ENCODE measurements around the gene GBE1.
"Not testable (repeated sequence)": the region's sequence is repeated elsewhere in the genome, so short reads cannot be mapped to it uniquely, and the experiment has no call there.

The GBE1 gene

DNA sequence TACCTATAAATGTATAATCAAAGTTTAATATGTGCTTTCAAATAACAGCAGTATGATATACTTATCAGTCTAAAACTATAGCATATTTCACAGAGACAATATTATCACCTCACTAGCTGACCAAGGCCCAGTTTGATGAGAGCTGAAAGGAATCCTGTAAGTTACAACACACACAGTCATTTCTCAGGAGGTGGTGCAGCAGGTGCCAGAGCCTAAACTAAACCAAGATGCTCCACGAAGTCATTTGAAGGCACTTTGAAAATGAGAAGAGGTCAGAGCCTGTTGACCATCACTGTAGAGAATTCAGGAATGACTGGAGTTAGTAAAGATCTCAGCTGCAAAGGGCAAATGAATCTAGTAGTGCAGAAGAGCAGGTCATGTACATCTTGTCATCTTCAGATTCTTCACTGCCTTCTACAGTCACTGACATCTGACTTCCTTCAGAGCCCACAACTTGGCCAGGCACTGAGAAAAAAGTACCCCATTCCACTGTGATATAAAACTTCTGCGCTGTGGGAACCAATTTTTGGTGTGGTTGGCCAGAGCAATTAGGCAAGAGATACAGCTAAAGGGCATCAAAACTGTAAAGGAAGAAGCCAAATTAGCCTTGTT lies 7.9 kb downstream of the GBE1 start:
- H3K79me2 ChIP-seq (ENCODE audit: control insufficient read depth, insufficient read depth, low read length, unreplicated experiment): peaks cover 88% of the 10 kb centered on the region
- no peak overlapping the region for H3K4me3 ChIP-seq (ENCODE audit: low read depth, low read length)
- no peaks in the 10 kb centered on the region for H3K27me3 ChIP-seq (ENCODE audit: insufficient read depth, low read length)
- H2AFZ ChIP-seq (ENCODE audit: low read length, unreplicated experiment): no peak overlapping the region
- peaks cover 40% of the 10 kb centered on the region for H3K4me1 ChIP-seq (ENCODE audit: control insufficient read depth, insufficient read depth, low read length, unreplicated experiment)
- peaks cover 72% of the 10 kb centered on the region for H3K36me3 ChIP-seq (ENCODE audit: insufficient read depth, low read length)
- no peak overlapping the region for H3K27ac ChIP-seq (ENCODE audit: low read depth, low read length)

DNA sequence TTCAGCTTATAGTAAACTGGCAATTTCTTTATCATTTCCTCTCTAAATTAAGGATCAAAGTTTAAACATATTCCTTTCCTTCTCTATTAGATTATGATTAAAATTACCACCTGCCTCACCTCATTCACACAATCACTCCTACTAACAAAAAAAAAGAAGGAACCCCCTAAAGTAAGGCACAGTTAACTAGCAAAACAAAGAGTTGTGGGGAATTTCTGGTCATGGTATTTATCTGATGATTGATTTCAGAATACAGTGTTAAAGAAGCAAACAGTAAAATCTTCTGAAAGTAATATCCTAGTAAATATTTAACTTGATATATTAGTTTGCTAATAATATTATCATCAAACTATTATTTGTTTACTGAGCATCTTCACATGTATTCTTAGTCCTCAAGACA lies 8.8 kb downstream of the GBE1 start:
- Histone ChIP-seq H3K4me1 (ENCODE audit: control insufficient read depth, insufficient read depth, low read length, unreplicated experiment) (peaks cover 31% of the 10 kb centered on the region), H3K36me3 (ENCODE audit: insufficient read depth, low read length) (peaks cover 64% of the 10 kb centered on the region), H3K27me3 (ENCODE audit: insufficient read depth, low read length) (no peaks in the 10 kb centered on the region), H3K27ac (ENCODE audit: low read depth, low read length) (no peak overlapping the region), H3K79me2 (ENCODE audit: control insufficient read depth, insufficient read depth, low read length, unreplicated experiment) (peaks cover 87% of the 10 kb centered on the region), H2AFZ (ENCODE audit: low read length, unreplicated experiment) (no peak overlapping the region), H3K4me3 (ENCODE audit: low read depth, low read length) (no peak overlapping the region)

DNA sequence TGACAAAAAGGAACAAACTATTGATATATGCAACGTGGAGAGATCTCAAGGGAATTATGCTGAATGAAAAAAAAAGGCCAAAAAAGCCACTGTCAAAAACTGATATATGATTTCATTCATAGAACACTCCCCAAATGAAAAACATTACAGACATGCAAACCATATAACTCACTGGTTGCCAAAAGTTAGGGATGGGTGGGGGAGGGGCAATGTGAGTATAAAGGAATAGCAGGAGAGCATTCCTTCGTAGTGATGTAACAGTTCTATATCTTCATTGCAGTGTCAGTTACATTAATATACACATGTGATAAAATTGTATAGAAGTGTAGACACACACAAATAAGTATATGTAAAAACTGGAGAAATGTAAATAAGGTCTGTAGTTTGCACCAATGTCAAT lies 12.2 kb downstream of the GBE1 start:
- peak overlapping the region; percentile 3; the same call in 1 of the 2 replicates for H3K4me3 ChIP-seq (ENCODE audit: low read depth, low read length)
- peaks cover 70% of the 10 kb centered on the region for H3K79me2 ChIP-seq (ENCODE audit: control insufficient read depth, insufficient read depth, low read length, unreplicated experiment)
- peaks cover 41% of the 10 kb centered on the region for H3K4me1 ChIP-seq (ENCODE audit: control insufficient read depth, insufficient read depth, low read length, unreplicated experiment)
- peaks cover 36% of the 10 kb centered on the region for H3K36me3 ChIP-seq (ENCODE audit: insufficient read depth, low read length)
- peak overlapping the region; percentile 27 for H3K27ac ChIP-seq (ENCODE audit: low read depth, low read length)
- H2AFZ ChIP-seq (ENCODE audit: low read length, unreplicated experiment): no peak overlapping the region
- no peaks in the 10 kb centered on the region for H3K27me3 ChIP-seq (ENCODE audit: insufficient read depth, low read length)

DNA sequence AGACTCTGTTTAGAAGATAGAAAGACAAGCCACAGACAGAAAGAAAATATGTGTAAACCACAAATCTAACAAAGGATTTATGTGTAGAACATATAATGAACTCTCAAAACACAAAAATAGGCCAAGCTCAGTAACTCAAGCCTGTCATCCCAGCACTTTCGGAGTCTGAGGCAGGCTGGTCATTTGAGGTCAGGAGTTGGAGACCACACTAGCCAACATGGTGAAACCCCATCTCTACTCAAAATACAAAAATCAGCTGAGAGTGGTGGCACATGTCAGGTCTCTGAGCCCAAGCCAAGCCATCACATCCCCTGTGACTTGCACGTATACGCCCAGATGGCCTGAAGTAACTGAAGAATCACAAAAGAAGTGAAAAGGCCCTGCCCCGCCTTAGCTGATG lies 14.2 kb downstream of the GBE1 start:
- H3K27me3 ChIP-seq (ENCODE audit: insufficient read depth, low read length); H3K4me3 ChIP-seq (ENCODE audit: low read depth, low read length); H2AFZ ChIP-seq (ENCODE audit: low read length, unreplicated experiment): not testable (repeated sequence)
- Histone ChIP-seq H3K27ac (ENCODE audit: low read depth, low read length) (peak overlapping the region; percentile 33), H3K4me1 (ENCODE audit: control insufficient read depth, insufficient read depth, low read length, unreplicated experiment) (peaks cover 52% of the 10 kb centered on the region), H3K79me2 (ENCODE audit: control insufficient read depth, insufficient read depth, low read length, unreplicated experiment) (peaks cover 61% of the 10 kb centered on the region), H3K36me3 (ENCODE audit: insufficient read depth, low read length) (peaks cover 23% of the 10 kb centered on the region; the same call in 1 of the 2 replicates)

DNA sequence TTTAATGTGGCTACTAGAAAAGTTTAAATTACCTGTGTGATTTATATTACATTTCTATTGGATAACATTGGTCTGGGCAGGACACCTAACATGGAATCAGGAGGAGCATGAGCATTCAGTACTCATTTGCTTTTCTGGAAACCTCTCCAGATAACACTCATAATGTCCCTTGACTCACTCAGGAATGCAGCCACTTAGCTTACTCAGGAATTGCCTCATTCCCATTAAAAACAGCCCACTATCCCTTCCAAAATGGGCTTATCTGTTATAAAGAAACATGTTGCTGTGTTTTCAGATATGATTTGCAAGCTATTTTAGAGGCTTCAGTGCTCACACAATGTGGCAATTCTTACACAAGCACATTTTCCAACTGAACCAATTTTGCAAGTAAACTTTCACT lies 17.1 kb downstream of the GBE1 start:
- Histone ChIP-seq H2AFZ (ENCODE audit: low read length, unreplicated experiment) (no peak overlapping the region), H3K79me2 (ENCODE audit: control insufficient read depth, insufficient read depth, low read length, unreplicated experiment) (peaks cover 63% of the 10 kb centered on the region), H3K27ac (ENCODE audit: low read depth, low read length) (peak overlapping the region; percentile 97), H3K36me3 (ENCODE audit: insufficient read depth, low read length) (0 out of 2 replicates have a peak, but pooled peaks cover 7% of the 10 kb centered on the region), H3K4me1 (ENCODE audit: control insufficient read depth, insufficient read depth, low read length, unreplicated experiment) (peaks cover 58% of the 10 kb centered on the region), H3K4me3 (ENCODE audit: low read depth, low read length) (peak overlapping the region; percentile 55; the same call in 1 of the 2 replicates), H3K27me3 (ENCODE audit: insufficient read depth, low read length) (no peaks in the 10 kb centered on the region)

DNA sequence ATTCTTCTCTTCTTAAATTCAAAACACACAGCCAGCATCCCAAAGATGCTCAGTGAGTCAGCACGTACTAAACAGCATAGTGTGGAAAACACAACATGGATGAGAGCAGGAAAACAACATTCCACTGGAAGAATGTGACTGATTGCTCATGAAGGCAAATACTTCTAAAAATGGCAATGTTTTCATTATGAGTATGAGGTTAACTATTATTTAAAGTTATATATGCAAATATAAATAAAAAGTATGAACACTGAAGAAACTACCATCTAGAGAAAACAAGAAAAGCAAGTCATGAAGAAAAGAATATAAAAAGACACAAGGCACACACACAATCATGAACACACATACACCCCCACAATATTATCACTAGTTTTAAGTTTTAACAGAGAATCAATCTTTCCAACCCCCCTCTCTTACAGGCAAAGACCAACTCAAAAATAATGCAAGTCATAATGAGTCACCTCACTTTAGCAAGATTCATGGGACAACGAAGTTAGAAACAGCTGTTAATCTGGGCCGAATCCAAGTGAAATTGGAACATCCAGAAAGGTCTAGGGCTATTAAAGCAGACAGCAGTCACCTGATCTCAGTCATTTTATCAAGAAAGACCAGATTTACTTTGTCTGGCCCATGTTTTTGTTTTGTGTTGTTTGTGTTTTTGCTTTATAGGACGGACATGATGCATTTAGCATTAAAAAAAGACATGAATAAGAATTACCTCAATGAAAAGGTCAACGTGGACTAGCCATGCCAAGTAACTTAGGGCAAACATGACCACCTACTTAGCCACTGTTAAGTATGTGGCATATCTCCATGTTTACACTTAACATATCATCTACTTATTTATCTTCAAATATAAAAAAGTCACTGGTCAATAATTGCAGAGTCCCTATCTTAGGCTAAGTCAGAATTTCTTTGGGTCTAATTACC lies 18.1 kb downstream of the GBE1 start:
- Histone ChIP-seq H2AFZ (ENCODE audit: low read length, unreplicated experiment) (no peak overlapping the region), H3K79me2 (ENCODE audit: control insufficient read depth, insufficient read depth, low read length, unreplicated experiment) (peaks cover 65% of the 10 kb centered on the region), H3K4me1 (ENCODE audit: control insufficient read depth, insufficient read depth, low read length, unreplicated experiment) (peaks cover 53% of the 10 kb centered on the region), H3K36me3 (ENCODE audit: insufficient read depth, low read length) (peaks cover 10% of the 10 kb centered on the region), H3K4me3 (ENCODE audit: low read depth, low read length) (peak overlapping the region; percentile 55), H3K27me3 (ENCODE audit: insufficient read depth, low read length) (no peaks in the 10 kb centered on the region), H3K27ac (ENCODE audit: low read depth, low read length) (peak overlapping the region; percentile 97)

DNA sequence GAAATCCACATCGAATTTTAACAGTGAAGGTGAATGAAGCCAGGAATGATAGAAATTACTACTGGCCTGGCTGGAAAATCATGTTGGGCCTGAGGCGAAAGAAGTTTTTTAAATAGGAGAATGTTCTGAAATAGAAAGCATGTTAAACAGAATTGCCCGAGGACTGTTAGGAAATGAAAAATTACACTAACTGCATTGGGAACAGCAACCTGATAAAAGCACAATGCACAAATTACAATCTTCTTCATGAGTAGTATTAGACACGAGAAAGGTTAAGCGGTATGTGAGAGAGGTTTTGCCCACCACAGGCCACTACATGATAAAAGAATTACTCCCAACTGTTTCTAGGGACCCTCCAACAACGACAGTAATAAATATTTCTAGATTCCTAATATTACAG lies 18.9 kb downstream of the GBE1 start:
- peak overlapping the region; percentile 97 for H3K27ac ChIP-seq (ENCODE audit: low read depth, low read length)
- H2AFZ ChIP-seq (ENCODE audit: low read length, unreplicated experiment): no peak overlapping the region
- H3K36me3 ChIP-seq (ENCODE audit: insufficient read depth, low read length): peaks cover 10% of the 10 kb centered on the region
- H3K79me2 ChIP-seq (ENCODE audit: control insufficient read depth, insufficient read depth, low read length, unreplicated experiment): peaks cover 60% of the 10 kb centered on the region
- peak overlapping the region; percentile 55 for H3K4me3 ChIP-seq (ENCODE audit: low read depth, low read length)
- H3K27me3 ChIP-seq (ENCODE audit: insufficient read depth, low read length): no peaks in the 10 kb centered on the region
- peaks cover 53% of the 10 kb centered on the region for H3K4me1 ChIP-seq (ENCODE audit: control insufficient read depth, insufficient read depth, low read length, unreplicated experiment)

DNA sequence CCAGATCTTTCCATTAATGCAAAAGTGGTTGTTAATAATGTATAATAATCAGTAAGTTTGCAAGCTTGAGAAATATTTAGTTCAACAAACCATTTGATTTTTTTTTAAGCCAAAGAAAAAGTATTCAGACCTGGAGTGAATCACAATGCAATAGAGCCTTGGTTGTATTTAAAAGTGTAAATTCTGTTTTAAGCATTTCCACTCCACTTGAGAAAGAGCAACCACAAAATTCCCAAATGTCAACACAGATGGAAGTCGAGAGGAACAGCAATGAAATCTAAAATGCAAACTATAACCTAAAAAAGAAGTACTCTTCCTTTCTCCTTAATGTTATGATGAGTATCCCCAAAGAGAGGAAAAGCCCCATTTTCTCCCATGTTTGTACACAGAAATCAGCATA lies 20.2 kb downstream of the GBE1 start:
- peaks cover 55% of the 10 kb centered on the region for H3K79me2 ChIP-seq (ENCODE audit: control insufficient read depth, insufficient read depth, low read length, unreplicated experiment)
- peak overlapping the region; percentile 52 for H3K27ac ChIP-seq (ENCODE audit: low read depth, low read length)

DNA sequence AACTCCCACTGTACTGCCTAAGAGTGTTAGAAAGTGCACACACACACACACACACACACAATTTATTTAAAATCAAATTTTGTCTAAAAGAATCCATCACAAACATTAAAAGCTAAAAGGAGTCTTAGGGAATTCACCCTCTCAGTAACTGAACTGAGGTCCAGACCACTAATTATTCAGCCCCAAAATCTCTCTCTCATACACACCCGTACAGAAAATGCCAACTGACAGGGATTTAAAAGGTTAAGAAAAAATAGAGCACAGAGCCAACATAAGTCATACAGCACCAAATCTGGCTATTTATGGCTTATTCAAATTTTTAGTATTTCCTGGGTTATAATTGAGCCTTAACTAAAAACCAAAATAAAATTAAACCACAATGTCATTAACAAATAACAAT lies 20.7 kb downstream of the GBE1 start:
- no peaks in the 10 kb centered on the region for H3K27me3 ChIP-seq (ENCODE audit: insufficient read depth, low read length)
- peaks cover 58% of the 10 kb centered on the region for H3K79me2 ChIP-seq (ENCODE audit: control insufficient read depth, insufficient read depth, low read length, unreplicated experiment)
- H3K27ac ChIP-seq (ENCODE audit: low read depth, low read length): peak overlapping the region; percentile 52
- no peak overlapping the region for H3K4me3 ChIP-seq (ENCODE audit: low read depth, low read length)
- no peak overlapping the region for H2AFZ ChIP-seq (ENCODE audit: low read length, unreplicated experiment)
- peaks cover 50% of the 10 kb centered on the region for H3K4me1 ChIP-seq (ENCODE audit: control insufficient read depth, insufficient read depth, low read length, unreplicated experiment)
- peaks cover 8% of the 10 kb centered on the region for H3K36me3 ChIP-seq (ENCODE audit: insufficient read depth, low read length)

More for the DNA sequence above, 20.2 kb downstream of the GBE1 start:
- Histone ChIP-seq H3K4me1 (ENCODE audit: control insufficient read depth, insufficient read depth, low read length, unreplicated experiment) (peaks cover 45% of the 10 kb centered on the region), H3K4me3 (ENCODE audit: low read depth, low read length) (peak overlapping the region; percentile 26; the same call in 1 of the 2 replicates), H3K27me3 (ENCODE audit: insufficient read depth, low read length) (no peaks in the 10 kb centered on the region), H2AFZ (ENCODE audit: low read length, unreplicated experiment) (no peak overlapping the region), H3K36me3 (ENCODE audit: insufficient read depth, low read length) (peaks cover 8% of the 10 kb centered on the region)

DNA sequence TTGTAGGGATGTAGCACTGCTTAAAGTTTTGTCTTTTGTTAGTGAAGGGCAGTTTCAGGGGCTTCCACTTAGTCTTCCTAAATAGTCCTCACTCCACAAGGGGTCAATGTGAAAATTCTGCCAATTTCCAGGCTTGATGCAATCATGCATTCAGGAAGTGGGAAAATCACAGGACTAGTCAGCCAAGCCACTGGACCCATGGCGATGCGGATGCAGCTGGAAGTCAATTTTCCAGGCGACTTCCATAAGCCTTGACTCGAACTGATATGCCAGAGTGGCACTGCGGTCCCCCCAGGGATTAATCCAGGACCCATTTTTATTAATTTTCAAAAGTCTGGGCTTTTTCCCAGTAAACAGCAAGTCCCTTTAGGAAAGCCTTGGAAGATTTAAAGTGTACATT lies 26.1 kb downstream of the GBE1 start:
- Histone ChIP-seq H3K27me3 (ENCODE audit: insufficient read depth, low read length) (no peaks in the 10 kb centered on the region), H2AFZ (ENCODE audit: low read length, unreplicated experiment) (no peak overlapping the region), H3K36me3 (ENCODE audit: insufficient read depth, low read length) (peaks cover 17% of the 10 kb centered on the region), H3K4me3 (ENCODE audit: low read depth, low read length) (no peak overlapping the region), H3K4me1 (ENCODE audit: control insufficient read depth, insufficient read depth, low read length, unreplicated experiment) (peaks cover 28% of the 10 kb centered on the region), H3K27ac (ENCODE audit: low read depth, low read length) (no peak overlapping the region), H3K79me2 (ENCODE audit: control insufficient read depth, insufficient read depth, low read length, unreplicated experiment) (peaks cover 79% of the 10 kb centered on the region)
